ENCODE data around the gene PODXL2. TPM values are rescaled to one million over a fixed set of nuclear protein-coding genes. Genes with fewer than 3 reads are reported as not detected.

PODXL2 gene
- total RNA-seq, 3 donors from 2014 or later (not counting 1 experiment from before 2014, with no cell fraction given): 2.2 to 3.5 (median 2.7) TPM

DNA sequence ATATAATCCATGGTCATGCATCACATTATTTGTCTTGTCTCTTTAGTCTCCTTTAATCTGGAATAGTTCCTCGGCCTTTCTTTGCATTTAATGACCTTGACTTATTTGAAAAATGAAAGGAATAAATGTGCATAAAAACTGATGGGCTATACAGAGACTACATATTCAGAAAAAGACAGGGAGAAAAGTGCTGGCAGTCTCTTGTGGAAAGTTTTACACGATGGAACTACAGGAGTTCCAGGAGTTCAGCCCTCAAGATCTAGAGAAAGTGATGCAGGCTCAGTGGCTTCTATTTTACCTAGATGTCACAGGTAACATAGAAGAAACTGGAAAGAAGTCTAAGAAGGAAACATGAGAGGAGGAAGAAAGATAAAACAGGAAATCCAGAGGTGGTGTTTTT is 36.2 kb downstream of the PODXL2 start:
- Histone ChIP-seq H3K9me3 (ENCODE audit: control insufficient read depth, insufficient read depth, low read length) (no peaks in the 10 kb centered on the region), H3K4me1 (ENCODE audit: control insufficient read depth, insufficient read depth, low read length) (no peaks in the 10 kb centered on the region), H3K27ac (ENCODE audit: low read length) (no peak overlapping the region), H3K4me3 (ENCODE audit: low read length) (no peak overlapping the region), H3K36me3 (ENCODE audit: control insufficient read depth, insufficient read depth, low read length) (no peaks in the 10 kb centered on the region), H3K27me3 (ENCODE audit: control insufficient read depth, insufficient read depth, low read length) (no peaks in the 10 kb centered on the region)
- TF ChIP-seq, protein P1, sequence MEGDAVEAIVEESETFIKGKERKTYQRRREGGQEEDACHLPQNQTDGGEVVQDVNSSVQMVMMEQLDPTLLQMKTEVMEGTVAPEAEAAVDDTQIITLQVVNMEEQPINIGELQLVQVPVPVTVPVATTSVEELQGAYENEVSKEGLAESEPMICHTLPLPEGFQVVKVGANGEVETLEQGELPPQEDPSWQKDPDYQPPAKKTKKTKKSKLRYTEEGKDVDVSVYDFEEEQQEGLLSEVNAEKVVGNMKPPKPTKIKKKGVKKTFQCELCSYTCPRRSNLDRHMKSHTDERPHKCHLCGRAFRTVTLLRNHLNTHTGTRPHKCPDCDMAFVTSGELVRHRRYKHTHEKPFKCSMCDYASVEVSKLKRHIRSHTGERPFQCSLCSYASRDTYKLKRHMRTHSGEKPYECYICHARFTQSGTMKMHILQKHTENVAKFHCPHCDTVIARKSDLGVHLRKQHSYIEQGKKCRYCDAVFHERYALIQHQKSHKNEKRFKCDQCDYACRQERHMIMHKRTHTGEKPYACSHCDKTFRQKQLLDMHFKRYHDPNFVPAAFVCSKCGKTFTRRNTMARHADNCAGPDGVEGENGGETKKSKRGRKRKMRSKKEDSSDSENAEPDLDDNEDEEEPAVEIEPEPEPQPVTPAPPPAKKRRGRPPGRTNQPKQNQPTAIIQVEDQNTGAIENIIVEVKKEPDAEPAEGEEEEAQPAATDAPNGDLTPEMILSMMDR (IDR thresholded peaks at IDR 0.05): no peak
- 95% methylated on average over 2 of the region's 2 CpGs for WGBS (ENCODE audit: insufficient coverage)
- no peaks in the 10 kb centered on the region for H3K4me1 Mint-ChIP-seq
- ATAC-seq (no peak), DNase-seq (no peak)
- H3K27ac Mint-ChIP-seq: no peak overlapping the region
- intact Hi-C loops (cut with micrococcal nuclease): no loop called here
- H3K9me3 Mint-ChIP-seq: no peaks in the 10 kb centered on the region
- no peaks in the 10 kb centered on the region for H3K36me3 Mint-ChIP-seq
- H3K27me3 Mint-ChIP-seq (ENCODE audit: low read depth in 2 of 2): peaks cover 3% of the 10 kb centered on the region in 2 donors
- no peak overlapping the region for H3K4me3 Mint-ChIP-seq

DNA sequence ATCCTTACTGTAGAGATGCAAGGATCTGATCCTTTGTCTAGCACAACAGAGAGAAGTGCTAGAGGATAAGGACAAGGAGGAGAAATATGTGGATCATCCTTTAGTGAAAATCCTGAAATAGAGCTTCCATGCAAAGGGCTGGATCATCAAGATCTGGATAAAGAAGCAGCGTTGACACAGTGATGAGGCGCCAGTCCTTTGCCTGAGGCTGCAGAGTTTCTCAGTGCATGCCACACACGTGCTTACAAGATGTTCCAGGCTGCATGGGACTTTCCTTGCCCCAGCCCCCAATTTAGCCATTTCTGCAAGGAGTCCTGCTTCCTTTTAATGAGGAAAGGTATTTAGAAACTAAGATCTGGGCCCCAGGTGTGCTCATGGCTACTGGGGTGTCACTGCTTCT is 36.6 kb downstream of the PODXL2 start:
- no peak for DNase-seq
- Histone ChIP-seq H3K27ac (ENCODE audit: low read length) (no peak overlapping the region), H3K4me3 (ENCODE audit: low read length) (no peak overlapping the region), H3K9me3 (ENCODE audit: control insufficient read depth, insufficient read depth, low read length) (no peaks in the 10 kb centered on the region), H3K27me3 (ENCODE audit: control insufficient read depth, insufficient read depth, low read length) (no peaks in the 10 kb centered on the region), H3K36me3 (ENCODE audit: control insufficient read depth, insufficient read depth, low read length) (no peaks in the 10 kb centered on the region), H3K4me1 (ENCODE audit: control insufficient read depth, insufficient read depth, low read length) (no peaks in the 10 kb centered on the region)
- intact Hi-C loops (cut with micrococcal nuclease): no loop called here
- 92% methylated on average over 3 of the region's 3 CpGs for WGBS (ENCODE audit: insufficient coverage)
- Mint-ChIP-seq H3K4me3 (no peak overlapping the region), H3K4me1 (no peaks in the 10 kb centered on the region), H3K9me3 (no peaks in the 10 kb centered on the region), H3K27me3 (ENCODE audit: low read depth in 2 of 2) (no peaks in the 10 kb centered on the region), H3K36me3 (no peaks in the 10 kb centered on the region), H3K27ac (no peak overlapping the region)
- no peak for ATAC-seq
- TF ChIP-seq, protein P1 (IDR thresholded peaks at IDR 0.05): no peak

- TF ChIP-seq, protein P1 (IDR thresholded peaks at IDR 0.05): no peak
- Histone ChIP-seq H3K27me3 (ENCODE audit: control insufficient read depth, insufficient read depth, low read length) (no peaks in the 10 kb centered on the region), H3K4me3 (ENCODE audit: low read length) (no peak overlapping the region), H3K36me3 (ENCODE audit: control insufficient read depth, insufficient read depth, low read length) (no peaks in the 10 kb centered on the region), H3K27ac (ENCODE audit: low read length) (no peak overlapping the region), H3K4me1 (ENCODE audit: control insufficient read depth, insufficient read depth, low read length) (peaks cover 7% of the 10 kb centered on the region), H3K9me3 (ENCODE audit: control insufficient read depth, insufficient read depth, low read length) (no peaks in the 10 kb centered on the region)
- ATAC-seq: no peak
- Mint-ChIP-seq H3K36me3 (no peaks in the 10 kb centered on the region), H3K4me1 (peaks cover 2 to 4% of the 10 kb centered on the region in 2 donors), H3K27me3 (ENCODE audit: low read depth in 2 of 2) (no peaks in the 10 kb centered on the region), H3K9me3 (no peaks in the 10 kb centered on the region), H3K4me3 (no peak overlapping the region), H3K27ac (no peak overlapping the region)
- 94% methylated on average over 2 of the region's 2 CpGs for WGBS (ENCODE audit: insufficient coverage)
- no peak for DNase-seq
- intact Hi-C loops (cut with micrococcal nuclease): no loop called here
These were observed 37.7 kb downstream of the PODXL2 start for GRCh38 chr3:127666676-127667075.

DNA sequence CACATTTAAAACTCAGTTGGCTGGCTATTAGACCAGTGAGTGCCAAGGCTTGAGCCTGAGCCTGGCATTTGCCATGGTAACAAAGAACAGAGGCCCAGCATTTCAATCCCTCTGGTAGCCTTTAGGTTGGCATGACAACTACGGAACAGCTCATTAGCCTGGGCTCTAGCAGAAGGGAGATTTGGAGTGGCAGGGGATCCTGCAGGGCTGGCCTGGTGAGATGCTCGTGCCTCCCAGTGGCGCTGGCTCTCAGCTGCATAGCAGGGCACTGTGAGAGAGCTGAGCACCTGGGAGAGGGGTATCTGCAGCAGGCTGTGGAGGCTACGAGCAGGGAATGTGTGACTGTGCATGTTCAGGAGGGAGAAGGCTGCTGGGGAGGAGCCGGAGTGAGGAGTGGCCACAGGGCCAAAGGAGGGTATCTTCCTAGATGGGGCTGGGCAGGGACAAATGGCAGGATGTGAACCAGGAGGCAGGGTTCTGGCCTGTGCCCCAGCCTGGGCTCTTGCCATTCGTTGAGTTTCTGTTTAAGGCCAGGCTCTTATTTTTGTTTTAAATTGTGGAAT is 38.2 kb downstream of the PODXL2 start:
- TF ChIP-seq, protein P1 (IDR thresholded peaks at IDR 0.05): no peak
- no peak overlapping the region for H3K4me3 Mint-ChIP-seq
- H3K9me3 Mint-ChIP-seq: no peaks in the 10 kb centered on the region
- Histone ChIP-seq H3K36me3 (ENCODE audit: control insufficient read depth, insufficient read depth, low read length) (no peaks in the 10 kb centered on the region), H3K4me1 (ENCODE audit: control insufficient read depth, insufficient read depth, low read length) (peaks cover 12% of the 10 kb centered on the region), H3K27me3 (ENCODE audit: control insufficient read depth, insufficient read depth, low read length) (no peaks in the 10 kb centered on the region), H3K4me3 (ENCODE audit: low read length) (no peak overlapping the region), H3K9me3 (ENCODE audit: control insufficient read depth, insufficient read depth, low read length) (no peaks in the 10 kb centered on the region), H3K27ac (ENCODE audit: low read length) (no peak overlapping the region)
- H3K36me3 Mint-ChIP-seq: no peaks in the 10 kb centered on the region
- H3K27me3 Mint-ChIP-seq (ENCODE audit: low read depth in 2 of 2): no peaks in the 10 kb centered on the region
- ATAC-seq (no peak), DNase-seq (no peak)
- H3K4me1 Mint-ChIP-seq: peaks cover 6 to 8% of the 10 kb centered on the region in 2 donors
- WGBS (ENCODE audit: insufficient coverage): 91% methylated on average over 6 of the region's 6 CpGs
- intact Hi-C loops (cut with micrococcal nuclease): no loop called here
- no peak overlapping the region for H3K27ac Mint-ChIP-seq
